ENCODE data around the gene CREM. TPM values are rescaled to one million over a fixed set of nuclear protein-coding genes. Genes with fewer than 3 reads are reported as not detected.

CREM gene
- total and polyA plus RNA-seq, 2 experiments from 2014 or later: 40.9 to 43.8 TPM

- Histone ChIP-seq H3F3A (replicated peaks; ENCODE audit: low read depth) (no peaks in the 10 kb centered on the region), H4K20me1 (replicated peaks; ENCODE audit: insufficient read depth) (no peaks in the 10 kb centered on the region), H3K9me2 (ENCODE audit: insufficient read depth) (peaks cover 4% of the 10 kb centered on the region; the same call in 1 of the 2 replicates), H3K36me3 (ENCODE audit: insufficient read depth) (no peaks in the 10 kb centered on the region), H3K79me2 (replicated peaks; ENCODE audit: insufficient read depth) (peaks cover 17% of the 10 kb centered on the region; the same call in 1 of the 2 replicates), H2AFZ (no peak overlapping the region), H3K27ac (ENCODE audit: low read depth) (no peak overlapping the region), H3K4me3 (no peak overlapping the region), H3K4me1 (ENCODE audit: insufficient read depth) (no peaks in the 10 kb centered on the region), H3K4me2 (no peak overlapping the region), H3K27me3 (ENCODE audit: insufficient read depth) (no peaks in the 10 kb centered on the region)
- Mint-ChIP-seq H3K36me3 (ENCODE audit: low read depth) (no peaks in the 10 kb centered on the region), H3K27me3 (ENCODE audit: insufficient read depth, low read depth, poor library complexity) (no peaks in the 10 kb centered on the region), H3K27ac (no peak overlapping the region), H3K9me3 (no peaks in the 10 kb centered on the region; the same call in 2 of the 3 replicates), H3K4me1 (no peaks in the 10 kb centered on the region), H3K4me3 (no peak overlapping the region)
- TF ChIP-seq POLR2AphosphoS5 (IDR thresholded peaks at IDR 0.05; ENCODE audit: low read depth): no peak
- TF ChIP-seq ZNF462 (CRISPR knock-in tag; IDR thresholded peaks at IDR 0.05): no peak
- TF ChIP-seq CREB1 (CRISPR knock-in tag; IDR thresholded peaks at IDR 0.05; ENCODE audit: low read depth): no peak
- TF ChIP-seq ETS1 (IDR thresholded peaks at IDR 0.05): no peak
- no peak for TF ChIP-seq CTCF (conservative IDR thresholded peaks at IDR 0.05; ENCODE audit: low read depth in 2 of 2)
- no peak for TF ChIP-seq REST (IDR thresholded peaks at IDR 0.05; ENCODE audit: unreplicated experiment)
- TF ChIP-seq EZH2 (IDR thresholded peaks at IDR 0.05; ENCODE audit: low read depth, unreplicated experiment): no peak
- ATAC-seq (no peak), DNase-seq (ENCODE audit: low spot score) (no peak)
Measured at GRCh38 chr10:35140727-35141126, 14.1 kb downstream of the CREM start.

Data from GM23338 (cell line).